Amniotic stem cell (primary cell): ENCODE results near the gene CATSPERE.
A peak's percentile ranks its signal among the peaks of the same experiment; 100 is the strongest.
"Not testable (repeated sequence)": the region's sequence is repeated elsewhere in the genome, so short reads cannot be mapped to it uniquely, and the experiment has no call there.

Experiments
- DNase-seq: peaks from one replicate; lab custom pipeline; 2025; lab: John Stamatoyannopoulos, UW

Gene CATSPERE

DNA sequence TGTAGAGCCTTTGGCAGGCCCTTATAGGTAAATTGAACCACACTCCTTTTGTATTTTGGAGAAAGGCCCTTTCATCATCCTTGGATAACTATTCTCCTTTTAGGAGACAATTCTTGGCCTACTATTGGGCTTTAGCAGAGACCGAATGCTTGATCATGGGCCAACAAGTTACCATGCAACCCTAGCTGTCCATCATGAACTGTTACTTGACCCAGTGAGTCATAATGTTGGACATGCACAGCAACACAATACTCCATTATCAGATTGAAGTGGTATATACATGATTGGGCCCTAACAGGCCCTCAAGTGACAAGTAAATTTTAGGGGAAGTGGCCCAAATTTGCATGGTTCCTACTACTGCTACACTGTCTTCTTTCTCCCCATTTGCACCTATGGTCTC, 84.4 kb downstream of the CATSPERE start:
- DNase-seq, result no peak

DNA sequence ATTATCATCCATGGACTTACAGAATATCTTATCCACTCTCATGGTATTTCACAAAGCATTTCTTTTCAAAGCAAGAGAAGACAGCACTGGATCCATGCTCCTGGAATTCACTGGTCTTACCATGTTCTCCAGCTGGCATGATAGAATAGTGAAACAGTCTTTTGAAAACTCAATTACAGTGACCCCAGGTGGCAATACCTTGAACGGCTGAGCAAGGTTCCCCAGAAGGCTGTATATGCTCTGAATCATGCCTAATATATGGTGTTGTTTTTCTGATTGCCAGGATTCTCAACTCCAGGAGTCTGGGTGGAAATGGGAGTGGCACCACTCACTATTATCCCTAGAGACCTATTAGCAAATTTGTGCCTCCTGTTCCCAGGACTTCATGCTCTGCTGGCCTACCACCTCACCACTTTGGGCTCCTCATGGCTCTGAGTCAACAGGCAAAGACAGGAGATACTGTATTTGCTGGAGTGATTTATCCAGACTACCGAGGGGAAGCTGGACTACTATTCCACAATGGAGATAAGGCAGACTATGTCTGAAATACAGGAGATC, 87.6 kb downstream of the CATSPERE start:
- no peak for DNase-seq

DNA sequence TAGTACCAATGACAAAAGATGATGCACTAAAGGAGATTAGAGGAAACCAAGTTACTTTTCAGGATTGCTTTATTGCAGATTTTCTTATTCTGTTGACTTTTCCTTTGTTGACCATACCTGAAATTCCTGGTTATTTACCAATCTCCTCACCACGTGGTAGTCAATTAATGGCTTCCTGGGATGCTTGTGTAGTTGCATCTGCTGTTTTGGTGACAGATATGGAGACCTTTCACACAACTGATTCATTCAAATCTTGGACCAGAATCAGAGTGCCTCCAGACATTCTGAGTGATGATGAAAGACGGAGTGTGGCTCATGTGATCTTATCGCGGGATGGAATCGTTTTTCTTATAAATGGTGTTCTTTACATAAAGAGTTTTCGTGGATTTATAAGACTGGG, 91.3 kb downstream of the CATSPERE start:
- DNase-seq, result no peak

DNA sequence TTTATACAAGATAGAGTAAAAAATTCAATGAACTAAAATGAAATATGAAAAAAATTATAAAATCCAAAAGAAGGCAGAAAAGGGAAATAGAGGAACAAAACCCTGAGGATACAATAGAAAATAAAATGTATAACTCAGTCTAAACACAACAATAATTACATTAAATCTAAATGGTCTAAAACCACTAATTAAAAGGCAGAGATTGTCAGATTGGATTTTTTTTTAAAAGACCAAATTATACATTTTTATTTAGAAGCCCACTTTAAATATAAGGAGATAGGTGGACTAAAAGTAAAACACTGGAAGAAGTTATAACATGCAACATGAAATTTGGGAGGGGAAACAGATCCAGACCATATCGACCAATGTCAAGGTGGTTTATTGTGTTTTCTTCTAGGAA, 95.2 kb downstream of the CATSPERE start:
- DNase-seq, result no peak

DNA sequence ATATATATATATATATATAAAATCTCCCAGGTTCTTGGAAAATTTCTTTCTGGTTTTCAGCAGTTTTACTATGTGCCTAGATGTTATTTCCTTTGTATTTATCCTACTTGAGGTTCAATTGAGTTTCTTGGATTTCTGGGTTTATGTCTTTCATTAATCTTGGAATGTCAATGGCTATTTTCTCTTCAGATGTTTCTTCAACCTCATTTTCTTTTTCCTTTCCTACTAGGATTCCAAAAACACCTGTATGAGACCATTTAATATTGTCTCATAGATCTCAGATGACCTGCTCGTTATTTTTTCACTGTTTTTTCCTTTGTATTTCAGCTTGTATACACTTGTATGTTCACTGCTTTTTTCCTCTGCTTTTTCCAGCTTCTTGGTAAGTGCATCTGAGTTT, 96.5 kb downstream of the CATSPERE start:
- DNase-seq, result no peak

DNA sequence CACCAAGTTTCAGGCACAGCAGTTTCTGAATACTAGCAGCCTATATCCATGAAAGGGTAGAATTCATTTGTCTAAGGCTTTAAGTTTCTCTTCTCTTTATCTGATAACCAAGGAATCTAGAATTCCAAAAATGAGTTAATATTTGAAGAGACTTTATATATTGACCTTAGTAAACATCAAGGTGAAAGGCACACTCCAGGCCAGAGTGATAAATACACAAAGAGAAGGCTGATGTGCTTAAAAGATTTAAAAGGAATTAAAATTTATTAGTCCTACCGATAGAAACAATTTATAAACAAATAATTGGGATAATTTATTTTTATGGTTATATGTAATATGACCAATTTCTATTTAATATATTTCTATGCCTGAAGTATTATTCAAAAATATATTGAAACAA, 98.5 kb downstream of the CATSPERE start:
- no peak for DNase-seq

DNA sequence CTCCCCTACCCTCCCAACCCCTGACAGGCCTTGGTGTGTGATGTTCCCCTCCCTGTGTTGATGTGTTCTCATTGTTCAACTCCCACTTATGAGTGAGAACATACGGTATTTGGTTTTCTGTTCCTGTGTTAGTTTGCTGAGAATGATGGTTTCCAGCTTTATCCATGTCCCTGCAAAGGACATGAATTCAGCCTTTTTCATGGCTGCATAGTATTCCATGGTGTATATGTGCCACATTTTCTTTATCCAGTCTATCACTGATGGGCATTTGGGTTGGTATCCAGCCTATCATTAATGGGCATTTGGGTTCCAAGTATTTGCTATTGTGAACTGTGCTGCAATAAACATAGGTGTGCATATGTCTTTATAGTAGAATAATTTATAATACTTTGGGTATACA, 101.8 kb downstream of the CATSPERE start:
- DNase-seq, result not testable (repeated sequence)

DNA sequence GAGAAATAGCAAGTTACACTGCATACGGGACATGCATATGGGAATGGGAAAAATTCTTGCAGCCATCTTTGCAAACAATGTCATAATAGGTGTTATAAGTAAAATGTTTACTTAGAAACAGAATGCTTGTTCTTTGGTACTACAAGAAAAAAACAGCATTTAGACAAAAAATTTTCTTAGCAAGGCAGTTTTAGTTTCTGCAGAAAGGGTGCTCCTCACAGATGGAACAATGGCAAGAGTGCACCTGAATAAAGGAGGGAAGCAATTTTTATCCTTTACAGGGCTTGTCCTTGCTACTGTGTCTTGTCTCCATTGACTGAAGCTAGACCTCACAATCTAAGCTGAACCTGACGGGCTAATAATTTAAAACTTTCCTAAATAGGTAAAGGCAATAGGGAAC, 112.7 kb downstream of the CATSPERE start:
- DNase-seq, result no peak

DNA sequence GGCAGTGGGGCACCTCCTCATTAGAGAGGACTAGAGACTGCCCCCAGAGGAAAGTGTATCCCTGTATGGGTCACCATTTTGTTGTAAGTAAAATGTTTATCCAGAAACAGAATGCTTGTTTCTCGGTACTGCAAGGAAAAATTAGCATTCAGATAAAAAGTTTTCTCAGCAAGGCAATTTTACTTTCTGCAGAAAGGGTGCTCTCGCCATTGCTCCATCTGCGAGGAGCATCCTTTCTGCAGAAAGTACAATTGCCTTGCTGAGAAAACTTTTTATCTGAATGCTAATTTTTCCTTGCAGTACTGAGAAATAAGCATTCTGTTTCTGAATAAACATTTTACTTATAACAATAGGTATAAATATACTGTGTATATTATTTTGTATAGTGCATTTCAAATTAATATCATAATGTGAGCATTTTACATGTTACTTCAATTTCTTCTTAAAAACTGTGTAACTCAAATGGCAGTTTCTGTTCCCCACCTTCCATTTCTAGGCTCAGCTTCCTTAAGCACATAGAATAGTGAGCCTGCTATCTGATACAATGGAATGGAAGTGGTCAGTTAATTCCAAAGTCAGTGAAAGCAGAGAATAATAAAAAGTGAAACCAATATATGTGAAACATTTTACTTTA, 115.3 kb downstream of the CATSPERE start:
- no peak for DNase-seq

DNA sequence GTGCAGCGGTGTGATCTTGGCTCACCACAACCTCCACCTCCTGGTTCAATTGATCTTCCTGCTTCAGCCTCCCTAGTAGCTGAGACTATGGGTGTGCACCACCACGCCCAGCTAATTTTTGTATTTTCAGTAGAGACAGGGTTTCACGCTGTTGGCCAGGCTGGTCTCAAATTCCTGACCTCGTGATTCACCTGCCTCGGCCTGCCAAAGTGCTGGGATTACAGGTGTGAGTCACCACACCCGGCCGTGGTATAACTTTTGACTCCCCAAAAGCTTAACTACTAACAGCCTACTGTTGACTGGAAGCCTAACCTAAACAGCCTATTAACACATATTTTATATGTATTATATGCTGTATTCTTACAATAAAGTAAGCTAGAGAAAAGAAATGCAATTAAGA, 117.1 kb downstream of the CATSPERE start:
- DNase-seq, result not testable (repeated sequence)

DNA sequence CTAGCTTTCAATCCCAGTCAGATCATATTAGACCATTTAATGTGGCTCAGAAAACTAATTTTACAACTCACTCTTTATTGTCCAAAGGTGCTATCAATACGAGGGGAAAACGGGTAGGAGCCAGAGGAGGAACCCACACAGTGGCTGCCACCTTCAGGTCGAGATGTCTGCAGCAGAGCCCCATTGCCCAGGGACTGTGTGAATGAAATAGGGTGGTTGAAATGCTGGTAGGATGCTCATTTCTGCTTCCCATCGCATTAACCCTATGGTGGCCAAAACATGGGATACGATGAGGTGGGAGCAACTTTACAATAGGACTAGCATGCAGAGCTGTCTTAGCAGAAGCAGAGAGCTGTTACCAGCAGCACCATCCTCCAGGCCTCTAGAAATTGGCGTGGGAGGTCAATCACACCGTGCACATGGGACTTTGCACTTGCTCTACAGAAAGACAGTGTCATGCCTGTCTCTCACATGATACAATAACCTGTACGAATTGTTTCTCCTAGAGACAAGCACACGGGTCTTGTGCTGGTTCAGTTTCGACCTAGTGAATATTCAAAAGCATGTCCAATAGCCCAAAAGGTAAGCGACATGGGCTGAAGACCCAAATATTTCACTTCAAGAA, 122.4 kb downstream of the CATSPERE start:
- no peak for DNase-seq

DNA sequence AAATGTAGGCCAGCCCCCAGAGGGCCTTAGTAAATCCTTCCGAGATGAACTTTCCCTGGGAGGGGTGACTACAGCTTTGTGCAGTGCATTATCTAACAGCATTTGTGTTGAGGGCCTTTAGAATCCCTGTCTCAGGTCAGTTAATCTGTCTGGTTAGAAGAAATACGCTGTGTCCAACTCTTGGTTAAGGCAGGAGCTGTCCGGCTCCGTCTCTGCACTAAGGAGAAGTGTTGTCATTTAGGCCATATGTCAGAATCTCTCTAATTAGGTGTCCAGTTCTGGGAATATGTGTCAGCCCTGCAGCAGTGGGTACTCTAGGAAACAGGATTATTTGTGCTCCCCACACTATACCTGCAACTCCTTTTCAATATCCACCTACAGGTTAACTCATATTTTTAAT, 124.8 kb downstream of the CATSPERE start:
- no peak for DNase-seq

DNA sequence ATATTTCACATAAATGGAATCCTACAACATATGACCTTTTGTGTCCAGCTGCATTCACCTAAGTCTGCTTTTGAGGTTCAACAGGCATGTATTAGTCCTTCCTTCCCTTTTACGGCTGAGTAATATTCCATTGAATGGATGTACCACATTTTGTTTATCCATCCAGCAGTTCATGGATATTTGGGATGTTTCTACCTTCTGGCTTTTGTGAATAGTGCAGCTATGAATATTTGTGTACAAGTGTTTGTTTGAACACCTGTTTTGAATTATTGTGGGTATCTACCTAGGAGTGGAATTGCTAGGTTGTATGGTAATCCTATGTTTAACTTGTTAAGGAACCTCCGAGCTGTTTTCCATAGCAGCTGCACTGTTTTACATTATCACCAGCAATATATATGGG, 129.6 kb downstream of the CATSPERE start:
- DNase-seq, result no peak

DNA sequence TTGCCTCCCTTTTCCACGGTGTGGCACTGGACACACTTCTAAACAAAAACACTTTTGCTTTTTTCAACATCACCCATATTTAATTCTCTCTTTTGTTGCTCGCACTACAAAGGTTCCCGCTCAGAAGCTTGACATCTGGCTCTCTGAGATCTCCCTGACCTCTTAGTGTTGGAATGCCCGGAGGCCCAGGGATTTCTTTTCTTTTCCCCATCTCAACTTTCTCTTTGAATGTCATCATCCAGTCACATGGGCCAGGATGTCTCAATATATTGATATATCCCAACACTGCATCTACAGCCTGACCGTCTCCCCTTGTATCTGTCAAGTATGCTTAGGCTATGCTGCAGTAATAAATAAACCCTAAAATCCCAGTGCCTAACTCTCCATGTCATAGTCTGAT, 137.5 kb downstream of the CATSPERE start:
- DNase-seq, result no peak

DNA sequence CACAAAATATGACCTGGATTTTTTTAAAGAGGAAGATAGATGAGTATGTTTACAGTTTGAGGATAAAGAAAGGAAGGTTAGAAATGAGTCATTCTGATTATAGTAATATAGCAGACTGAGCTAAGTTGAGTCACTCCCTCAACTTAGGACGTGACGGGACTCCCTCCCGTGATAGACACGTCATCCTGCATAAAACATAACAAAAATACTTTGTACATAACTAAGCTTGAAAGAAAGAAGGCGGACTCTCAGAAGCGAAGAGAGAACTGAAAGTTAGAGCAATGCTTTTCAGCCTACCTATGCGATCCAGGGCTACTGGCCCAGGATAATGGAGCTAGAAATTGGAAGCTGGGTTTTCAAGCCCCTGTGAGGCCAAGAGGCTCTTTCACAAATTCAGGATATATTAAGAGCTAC, 138.9 kb downstream of the CATSPERE start:
- DNase-seq, result peak; percentile 84

DNA sequence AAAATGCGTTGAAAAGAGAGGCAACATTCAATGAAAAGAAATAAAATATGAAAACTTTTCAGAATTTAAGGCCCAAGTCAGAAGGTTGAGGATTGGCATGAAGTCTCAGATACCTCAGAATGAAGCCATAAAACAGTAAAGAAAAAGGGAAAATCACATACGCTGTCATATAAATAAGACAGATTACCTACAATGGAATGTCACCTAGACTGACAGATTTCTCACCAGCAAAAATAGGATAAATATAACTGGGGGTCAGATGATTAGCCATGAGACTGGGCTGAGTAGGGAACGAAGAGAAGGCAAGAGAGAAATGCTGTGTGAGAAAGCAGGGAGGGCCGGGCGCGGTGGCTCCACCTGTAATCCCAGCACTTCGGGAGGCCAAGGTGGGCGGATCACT, 140.3 kb downstream of the CATSPERE start:
- no peak for DNase-seq

DNA sequence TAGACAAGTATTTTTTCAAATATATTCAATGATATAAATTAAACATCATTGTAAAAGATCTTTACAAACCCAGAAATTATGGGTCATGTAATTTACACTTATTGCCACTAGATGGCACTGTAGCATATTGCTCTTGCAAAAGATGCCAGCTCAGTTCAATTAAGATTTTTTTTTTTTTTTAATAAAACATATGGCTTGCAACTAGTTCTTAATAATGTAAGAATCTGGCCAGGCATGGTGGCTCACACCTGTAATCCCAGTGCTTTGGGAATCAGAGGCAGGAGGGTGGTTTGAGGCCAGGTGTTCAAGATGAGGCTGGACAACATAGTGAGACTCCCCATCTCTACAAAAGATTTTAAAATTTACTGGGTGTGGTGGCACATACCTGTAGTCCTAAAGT, 142.4 kb downstream of the CATSPERE start:
- DNase-seq, result peak; percentile 21

DNA sequence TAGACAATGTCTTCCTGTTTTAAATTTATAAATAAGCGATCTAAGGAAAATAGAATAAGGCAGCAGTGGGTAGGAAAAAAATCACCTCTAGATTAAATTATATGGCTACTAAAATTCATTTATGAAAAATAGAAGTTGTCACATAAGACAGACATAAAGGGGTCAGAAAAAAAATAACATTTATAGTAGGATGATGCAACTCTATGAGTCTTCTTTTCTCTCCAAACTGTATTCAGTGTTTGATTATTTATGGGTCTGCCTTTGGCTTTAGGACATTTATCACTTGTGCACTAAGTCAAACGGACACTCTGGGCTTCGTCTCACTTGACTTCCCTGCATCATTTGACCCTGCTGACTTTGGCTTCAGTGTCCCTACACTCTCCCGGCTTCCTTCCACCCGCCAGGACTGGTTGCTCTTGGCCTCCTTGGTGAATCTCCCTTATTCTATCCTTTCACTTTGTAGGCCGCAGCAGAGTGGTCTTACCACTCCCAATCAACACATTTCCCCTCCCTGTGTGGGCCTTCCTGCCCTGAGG, 144.8 kb downstream of the CATSPERE start:
- DNase-seq, result no peak

DNA sequence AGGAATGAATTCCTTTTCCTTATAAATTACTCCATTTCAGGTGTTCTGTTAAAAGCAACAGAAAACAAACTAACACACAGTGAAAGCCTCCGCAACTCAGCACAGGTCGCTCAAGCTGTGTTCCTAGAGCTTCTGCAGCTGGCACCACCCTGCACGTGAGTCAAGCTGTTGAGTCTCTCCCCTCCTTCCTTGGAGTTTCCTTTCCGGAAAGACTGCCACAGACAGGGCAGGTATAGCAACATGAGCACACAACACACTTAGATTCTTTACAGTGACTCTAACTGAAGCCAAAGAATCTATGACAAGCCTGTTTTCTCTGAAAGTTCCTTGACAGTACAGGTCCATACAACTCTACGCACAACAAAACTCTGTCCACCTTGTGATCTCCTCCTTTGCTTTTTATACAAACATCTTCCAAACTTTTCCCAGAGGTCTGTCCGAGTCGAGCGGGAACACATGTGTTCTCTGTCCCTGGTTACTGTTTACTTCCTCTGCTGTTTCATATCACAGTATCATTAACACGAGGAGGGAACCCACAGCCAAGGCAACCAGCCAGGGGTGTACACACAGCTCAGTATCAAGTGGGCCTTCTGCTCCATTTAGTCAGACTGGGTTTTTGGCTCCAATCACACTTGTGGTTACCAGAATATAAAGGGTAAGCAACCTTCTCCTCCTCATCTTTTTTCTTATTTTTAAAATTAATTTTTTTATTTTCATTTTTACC, 153.2 kb downstream of the CATSPERE start:
- no peak for DNase-seq

DNA sequence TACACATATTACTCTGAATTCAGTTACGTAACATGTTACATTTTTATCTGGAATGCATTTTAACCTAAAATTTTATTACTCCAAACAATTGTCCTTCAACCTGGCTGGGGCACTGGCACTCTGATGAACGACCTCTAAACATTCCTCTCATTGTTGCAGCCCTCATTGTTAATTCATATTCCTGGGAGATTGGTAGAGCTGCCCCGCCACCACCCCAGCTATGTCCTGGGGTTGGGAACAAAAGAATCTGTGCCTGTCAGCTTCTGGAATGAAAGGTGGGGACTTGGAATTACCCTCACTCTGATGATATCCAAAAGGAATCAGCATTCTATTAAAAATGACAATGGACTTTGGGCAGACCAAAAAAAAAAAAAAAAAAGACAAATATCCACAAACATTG, 153.8 kb downstream of the CATSPERE start:
- no peak for DNase-seq

DNA sequence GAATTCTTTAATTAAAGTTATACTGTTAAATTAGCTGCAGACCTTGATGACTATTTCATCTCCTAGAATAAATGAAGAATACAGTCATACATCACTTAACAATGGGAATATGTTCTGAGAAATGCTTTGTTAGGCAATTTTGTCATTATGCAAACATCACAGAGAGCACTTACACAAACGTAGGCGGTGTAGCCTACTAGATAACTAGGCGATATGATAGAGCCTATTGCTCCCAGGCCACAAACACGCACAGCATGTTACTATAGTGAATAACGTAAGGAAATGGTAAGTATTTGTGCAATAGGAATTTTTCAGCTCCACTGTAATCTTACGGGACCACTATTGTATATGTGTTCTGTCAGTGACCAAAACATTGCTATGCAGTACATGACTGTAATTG, 154.2 kb downstream of the CATSPERE start:
- DNase-seq, result no peak

DNA sequence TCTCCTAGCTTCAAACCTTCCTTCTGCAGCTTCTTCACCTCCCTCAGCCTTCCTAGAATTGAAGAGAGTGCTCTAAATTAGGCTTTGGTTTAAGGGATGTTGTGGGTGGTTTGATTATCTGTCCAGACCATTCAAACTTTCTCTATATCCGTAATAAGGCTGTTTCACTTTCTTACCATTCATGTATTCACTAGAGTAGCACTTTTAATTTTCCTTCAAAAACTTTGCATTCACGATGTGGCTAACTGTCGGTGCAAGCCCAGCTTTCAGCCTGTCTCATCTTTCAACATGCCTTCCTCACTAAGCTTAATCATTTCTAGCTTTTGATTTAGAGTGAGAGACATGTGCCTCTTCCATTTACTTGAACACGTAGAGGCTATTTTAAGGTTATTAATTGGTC, 165.6 kb downstream of the CATSPERE start:
- no peak for DNase-seq

DNA sequence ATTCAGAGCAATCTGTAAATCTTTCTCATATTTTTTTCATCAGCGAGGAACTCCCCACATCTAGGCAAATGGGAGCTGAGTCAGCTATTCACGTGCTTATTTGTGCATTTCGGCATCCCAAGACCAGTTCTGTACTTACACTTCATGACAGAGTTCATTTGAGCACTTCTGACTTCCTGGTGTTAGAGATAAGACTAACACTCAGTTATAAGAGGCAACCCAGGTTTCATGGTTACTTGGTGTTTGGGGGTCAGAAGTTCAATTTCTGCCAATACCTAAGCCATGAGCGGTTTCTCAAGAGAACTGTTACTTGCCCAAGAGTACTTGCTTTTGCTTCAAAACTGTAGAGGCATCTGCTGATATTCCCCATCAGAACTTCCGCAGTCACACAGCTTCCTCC, 167.7 kb downstream of the CATSPERE start:
- DNase-seq, result no peak
